22Rv1 (cell line): ENCODE data around the gene CACTIN.

Experiments
- H3K27ac ChIP-seq: fragments of 450-650 bp; 2 replicates; pipeline ENCODE4 v1.5.1; 2017
- ZFX ChIP-seq: fragments of 450-650 bp; IDR thresholded peaks from 2 replicates; pipeline ENCODE4 v1.6.1; 2017; ENCODE audit warnings: antibody characterized with exemption, borderline replicate concordance
- TF ChIP-seq, protein P1 (sequence below): fragments of 450-650 bp; IDR thresholded peaks from 2 replicates; pipeline ENCODE4 v1.5.1; 2017; ENCODE audit warnings: mild to moderate bottlenecking

The CACTIN gene

DNA sequence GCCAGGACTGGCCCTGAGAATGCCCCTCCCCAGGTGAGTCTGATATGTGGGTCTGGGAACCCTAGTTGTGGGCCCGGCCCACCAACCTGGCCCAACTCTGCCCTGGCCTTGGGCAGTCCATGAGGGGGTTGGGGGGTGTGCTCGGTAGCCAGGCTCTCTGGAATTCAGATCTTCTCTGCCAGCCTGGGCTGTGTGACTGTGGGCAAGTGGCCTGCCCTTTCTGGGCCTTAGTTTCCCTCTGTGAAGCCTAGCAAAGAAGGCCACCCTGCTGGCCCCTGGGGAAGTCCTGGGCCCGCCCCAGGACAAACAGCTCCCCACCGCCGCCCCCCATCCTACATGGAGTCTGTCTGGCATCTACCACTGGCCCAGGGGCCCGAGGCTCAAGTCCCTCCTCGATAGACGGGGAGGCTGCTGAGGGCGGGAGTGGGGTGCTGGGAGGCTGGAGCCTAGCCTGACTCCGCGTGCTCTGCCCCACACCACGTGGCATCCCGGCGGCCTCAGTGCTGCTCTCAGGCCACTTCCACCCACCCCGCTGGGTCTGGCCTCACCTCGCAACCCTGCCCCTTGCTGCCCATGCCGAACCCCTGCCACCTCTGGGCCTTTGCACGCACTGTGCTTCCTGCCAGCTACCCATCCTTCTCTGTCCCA is 11.6 kb downstream of the CACTIN start:
- no peak overlapping the region for H3K27ac ChIP-seq

DNA sequence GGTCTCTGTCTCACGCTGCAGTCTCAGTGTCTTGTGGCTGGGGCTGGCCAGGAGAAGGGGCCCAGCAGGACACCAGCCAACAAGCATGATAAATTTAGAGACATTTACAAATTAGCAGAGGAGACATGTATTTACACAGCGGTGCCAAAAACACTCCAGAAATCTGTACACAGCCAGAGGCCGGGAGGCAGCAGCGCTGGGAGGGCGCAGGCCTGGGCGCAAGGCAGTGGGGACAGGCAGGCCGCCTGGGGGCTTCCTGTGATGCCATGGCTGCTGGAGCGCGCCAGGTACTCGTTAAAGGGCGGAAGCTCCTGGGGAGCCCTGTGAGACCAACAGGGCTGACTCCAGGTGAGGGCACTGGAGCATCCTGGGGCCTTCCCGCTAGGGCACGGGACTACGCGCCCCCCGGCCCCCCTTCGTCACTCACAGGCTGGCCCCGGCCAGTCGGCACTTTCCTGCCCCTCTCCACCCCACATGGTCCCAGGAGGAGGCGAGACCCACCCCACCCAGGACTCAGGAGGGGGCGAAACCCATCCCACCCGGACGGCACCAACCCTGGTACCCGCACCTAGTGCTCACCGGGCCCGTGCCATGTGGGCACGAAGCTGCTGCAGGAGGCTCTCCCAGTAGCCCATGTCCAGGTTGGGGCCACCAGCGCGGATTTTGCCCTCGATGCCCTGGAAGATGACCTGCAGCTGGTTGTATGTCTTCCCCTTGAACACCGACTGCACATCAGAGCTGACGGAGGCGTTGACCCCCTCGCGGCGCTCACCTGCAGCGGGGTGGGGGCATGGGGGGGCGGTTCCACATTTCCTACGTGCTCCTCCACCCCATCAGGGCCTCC is 12.6 kb downstream of the CACTIN start:
- H3K27ac ChIP-seq, result peak overlapping the region; percentile 60; the same call in 1 of the 2 replicates
- no peak for TF ChIP-seq ZFX
- TF ChIP-seq, protein P1, sequence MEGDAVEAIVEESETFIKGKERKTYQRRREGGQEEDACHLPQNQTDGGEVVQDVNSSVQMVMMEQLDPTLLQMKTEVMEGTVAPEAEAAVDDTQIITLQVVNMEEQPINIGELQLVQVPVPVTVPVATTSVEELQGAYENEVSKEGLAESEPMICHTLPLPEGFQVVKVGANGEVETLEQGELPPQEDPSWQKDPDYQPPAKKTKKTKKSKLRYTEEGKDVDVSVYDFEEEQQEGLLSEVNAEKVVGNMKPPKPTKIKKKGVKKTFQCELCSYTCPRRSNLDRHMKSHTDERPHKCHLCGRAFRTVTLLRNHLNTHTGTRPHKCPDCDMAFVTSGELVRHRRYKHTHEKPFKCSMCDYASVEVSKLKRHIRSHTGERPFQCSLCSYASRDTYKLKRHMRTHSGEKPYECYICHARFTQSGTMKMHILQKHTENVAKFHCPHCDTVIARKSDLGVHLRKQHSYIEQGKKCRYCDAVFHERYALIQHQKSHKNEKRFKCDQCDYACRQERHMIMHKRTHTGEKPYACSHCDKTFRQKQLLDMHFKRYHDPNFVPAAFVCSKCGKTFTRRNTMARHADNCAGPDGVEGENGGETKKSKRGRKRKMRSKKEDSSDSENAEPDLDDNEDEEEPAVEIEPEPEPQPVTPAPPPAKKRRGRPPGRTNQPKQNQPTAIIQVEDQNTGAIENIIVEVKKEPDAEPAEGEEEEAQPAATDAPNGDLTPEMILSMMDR, result no peak

More for the DNA sequence above, 11.6 kb downstream of the CACTIN start:
- no peak for TF ChIP-seq ZFX
- TF ChIP-seq, protein P1, result no peak

DNA sequence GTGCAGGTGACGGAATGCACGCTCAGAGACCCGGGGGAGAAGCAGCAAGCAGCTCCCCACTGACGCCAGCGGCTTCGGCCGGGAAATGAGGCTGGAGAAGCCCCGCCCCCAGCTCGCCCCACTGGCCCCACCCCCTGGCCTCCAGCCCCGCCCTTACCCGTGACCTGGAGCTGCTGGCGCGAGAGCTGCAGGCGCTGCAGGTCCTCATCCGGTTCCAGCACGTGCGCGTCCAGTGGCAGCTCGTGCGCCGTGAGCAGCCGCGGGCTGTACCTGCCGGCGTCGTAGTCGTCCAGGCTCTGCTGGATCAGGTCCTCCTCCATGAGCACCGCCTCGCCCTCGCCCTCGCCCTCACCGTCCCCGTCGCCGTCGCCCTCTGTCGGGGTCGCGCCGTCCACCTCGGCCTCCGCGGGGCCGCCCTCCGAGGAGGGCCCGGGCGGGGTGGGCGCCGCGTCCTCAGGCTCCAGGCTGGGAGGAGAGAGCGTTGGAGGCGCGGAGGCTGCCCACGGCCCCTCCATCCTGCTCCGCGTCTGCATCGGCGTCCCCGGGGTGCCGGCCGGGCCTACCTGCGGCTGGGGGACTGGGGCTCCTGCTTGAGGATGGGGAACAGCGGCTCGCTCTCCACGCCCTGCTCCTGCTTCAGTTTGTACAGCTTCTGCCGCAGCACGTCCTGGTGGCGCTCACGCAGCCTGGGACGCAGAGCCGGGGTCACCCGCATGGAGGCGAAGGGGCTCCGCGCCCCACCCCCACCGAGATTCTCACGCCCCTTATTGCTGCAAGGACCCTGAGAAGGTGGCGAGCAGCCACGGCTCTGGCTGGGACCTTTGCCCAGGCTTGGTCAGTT is 13.5 kb downstream of the CACTIN start:
- TF ChIP-seq ZFX, result no peak
- TF ChIP-seq, protein P1, result no peak
- H3K27ac ChIP-seq, result peak overlapping the region; percentile 60

DNA sequence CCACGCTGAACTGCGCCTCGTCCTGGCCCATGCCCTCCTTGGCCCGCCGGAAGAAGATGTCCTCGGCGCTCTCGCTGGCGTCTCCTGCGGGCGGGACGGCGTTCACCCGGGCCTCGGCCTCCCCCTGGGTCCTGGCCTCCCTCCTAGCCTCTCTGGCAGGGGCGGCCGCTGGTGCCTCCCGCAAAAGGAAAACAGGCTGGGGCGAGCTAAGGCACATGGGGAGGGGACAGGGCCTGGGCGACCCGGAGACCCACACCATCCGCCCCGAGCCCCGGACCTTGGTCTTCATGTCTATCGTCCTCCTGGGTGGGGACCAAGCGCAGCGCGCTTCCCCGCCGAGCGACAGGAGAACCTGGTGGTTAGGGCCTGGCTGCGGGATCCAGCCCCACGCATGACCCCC is 14.3 kb downstream of the CACTIN start:
- TF ChIP-seq, protein P1, result no peak
- TF ChIP-seq ZFX, result no peak
- H3K27ac ChIP-seq, result peak overlapping the region; percentile 60; the same call in 1 of the 2 replicates

DNA sequence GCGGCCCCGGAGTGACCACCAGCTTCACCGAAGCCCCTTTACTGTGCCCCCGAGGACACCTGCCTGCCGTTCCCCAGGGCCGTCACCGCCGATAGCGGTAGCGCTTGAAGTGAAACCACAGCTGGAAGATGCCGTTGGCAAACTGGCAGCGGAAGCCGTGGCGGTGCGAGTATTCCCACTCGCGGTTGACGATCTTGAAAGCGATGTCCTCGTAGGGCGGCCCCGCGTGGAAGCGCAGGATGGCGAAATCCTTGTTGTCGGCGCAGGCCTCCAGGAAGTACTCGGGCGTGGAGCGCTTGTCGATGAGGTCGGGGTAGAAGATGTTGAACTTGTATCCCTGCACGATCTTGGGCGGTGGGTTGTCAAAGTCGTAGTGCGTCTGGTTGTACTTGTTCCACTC is 14.7 kb downstream of the CACTIN start:
- no peak for TF ChIP-seq ZFX
- TF ChIP-seq, protein P1, result no peak
- no peak overlapping the region for H3K27ac ChIP-seq

DNA sequence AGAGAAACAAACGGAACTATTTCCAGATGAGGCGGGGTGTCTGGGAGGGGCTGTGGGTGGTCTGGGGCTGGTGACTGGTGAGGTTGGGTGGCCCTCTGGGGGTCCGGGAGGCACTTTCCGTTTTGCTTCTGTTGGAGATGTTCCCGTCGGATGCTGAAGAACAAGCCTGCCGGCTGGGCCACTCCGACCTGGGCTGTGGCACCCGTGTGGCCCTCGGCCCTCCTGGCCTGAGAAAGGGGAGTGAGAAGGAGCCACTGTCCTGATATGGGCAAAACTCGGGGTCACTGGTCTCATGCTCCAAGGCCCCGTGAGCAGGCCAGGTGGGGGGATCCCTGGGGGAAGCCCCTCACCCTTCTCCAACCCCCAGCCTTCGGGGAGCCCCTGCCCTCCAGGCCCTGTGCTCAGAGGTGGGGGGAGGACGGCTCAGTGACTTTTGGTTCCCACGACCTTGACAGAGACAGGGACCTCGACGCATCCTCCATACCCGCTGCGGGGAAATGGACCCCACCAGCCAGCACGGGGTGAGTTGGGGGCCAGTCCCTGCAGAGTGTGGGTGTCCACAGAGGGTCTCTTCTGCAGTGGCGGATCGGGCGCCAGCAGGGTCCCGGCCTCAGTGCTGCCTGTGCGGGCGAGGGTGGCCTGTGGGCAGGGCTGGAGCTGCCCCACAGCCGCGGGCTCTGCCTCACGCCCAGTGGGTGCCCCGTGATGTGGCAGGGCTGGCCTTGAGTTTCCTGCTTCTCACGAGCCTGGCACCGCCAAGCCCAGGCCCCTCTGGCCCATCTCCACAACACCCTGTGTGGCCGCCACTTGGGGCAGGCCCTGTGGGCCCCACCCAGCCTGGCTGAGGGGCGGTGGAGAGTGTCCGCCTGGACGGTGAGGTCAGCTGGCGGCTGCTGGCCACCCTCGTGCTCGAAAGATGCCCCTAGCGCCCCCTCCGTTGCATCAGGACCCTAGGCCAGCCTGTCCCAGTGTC is 15.6 kb downstream of the CACTIN start:
- peak overlapping the region; percentile 31; the same call in 1 of the 2 replicates for H3K27ac ChIP-seq
- TF ChIP-seq, protein P1, result no peak
- TF ChIP-seq ZFX, result no peak
